Heart left ventricle (tissue), 16 donors: ENCODE data around the gene ZNF766. TPM values are rescaled to one million over a fixed set of nuclear protein-coding genes. Genes with fewer than 3 reads are reported as not detected.
"Not testable (repeated sequence)": the region's sequence is repeated elsewhere in the genome, so short reads cannot be mapped to it uniquely, and the experiment has no call there.

ENCODE experiments used
- ATAC-seq, 4 donors: fragments of 200-7000 bp; cut with Tn5 transposase; one replicate each; pipeline ENCODE4 v1.9.1; 2020 to 2022; ENCODE audit warnings: moderate library complexity in 4 of 4, mild to moderate bottlenecking in 3 of 4, moderate number of reproducible peaks in 1 of 4
- DNase-seq, 5 donors: peaks; one replicate each; pipeline ENCODE4 v3.0.0-alpha.2; 2020
- H3K27ac ChIP-seq, 12 donors: fragments of 200-600 bp; sonication (generic) in 4 of 12; one replicate each; pipeline versions ENCODE4 v1.5.0 to v1.8.0; 2016 to 2022; ENCODE audit warnings: mild to moderate bottlenecking in 2 of 12
- H3K27me3 ChIP-seq, 9 donors: fragments of 200-600 bp; sonication (generic) in 2 of 9; one replicate each; pipeline versions ENCODE4 v1.5.1 to v1.8.0; 2016 to 2022; ENCODE audit warnings: mild to moderate bottlenecking in 3 of 9
- H3K36me3 ChIP-seq, 9 donors: fragments of 200-600 bp; sonication (generic) in 2 of 9; one replicate each; pipeline versions ENCODE4 v1.5.0 to v1.8.0; 2018 to 2022; ENCODE audit warnings: mild to moderate bottlenecking in 2 of 9
- H3K4me1 ChIP-seq, 12 donors: fragments of 200-600 bp; sonication (generic) in 4 of 12; one replicate each; pipeline versions ENCODE4 v1.5.0 to v1.8.0; 2016 to 2022; ENCODE audit warnings: mild to moderate bottlenecking in 3 of 12
- H3K4me3 ChIP-seq, 12 donors: fragments of 200-600 bp; sonication (generic) in 4 of 12; one replicate each; pipeline versions ENCODE4 v1.5.0 to v1.8.0; 2017 to 2022; ENCODE audit warnings: mild to moderate bottlenecking in 9 of 12, moderate library complexity in 4 of 12
- H3K9me3 ChIP-seq, 12 donors: fragments of 200-600 bp; sonication (generic) in 4 of 12; one replicate each; pipeline versions ENCODE4 v1.5.0 to v1.8.0; 2016 to 2022; ENCODE audit warnings: mild to moderate bottlenecking in 1 of 12
- POLR2A ChIP-seq, 2 donors: fragments of 450-650 bp; IDR thresholded peaks; one replicate each; pipeline ENCODE4 v1.6.1; 2017; ENCODE audit warnings: antibody characterized with exemption in 2 of 2, mild to moderate bottlenecking in 2 of 2, moderate library complexity in 2 of 2
- WGBS, 4 donors: extraction: QIAGEN DNeasy Blood & Tissue Kit in 2 of 4; methylation state at CpG; one replicate each; pipeline versions ENCODE4 v1.1.5 to v1.1.7; 2013 to 2018; 5-methylcytosine and 5-hydroxymethylcytosine counted together
- intact Hi-C, 10 donors: fragments of 100-400 bp; cut with DNase I; formaldehyde crosslinking; loops; one replicate each; pipeline versions ENCODE4 v1.11.1 to v1.14.2; 2022
- polyA plus RNA-seq, 2 donors: library from polyadenylated mRNA; stranded (reverse); fragments of 200-250 nt; gene quantifications; one replicate each; pipeline ENCODE4 v1.2.3, GENCODE V29; 2013
- total RNA-seq, 9 donors: library from RNA; depleted of rRNA in 2 of 9; stranded (reverse); fragments of >200 nt in 2 of 9; fragmentation: NEBNext Ultra II Directional in 3 of 9; extraction: Animal tissue kit (Norgen Biotek cat#: 25700) in 3 of 9; gene quantifications; one replicate each; pipeline versions ENCODE4 v1.1.0 to v1.2.4, GENCODE V29; 2016 to 2023
- TF ChIP-seq, protein P1 (sequence below), 12 donors: fragments of 200-600 bp; sonication (generic) in 4 of 12; IDR thresholded peaks; one replicate each; pipeline versions ENCODE4 v1.5.0 to v1.8.0; 2018 to 2022; ENCODE audit warnings: antibody characterized with exemption in 12 of 12, mild to moderate bottlenecking in 5 of 12
- donor health status: ischemic (EF 13 %, LVEDD 7.1; RV severe dilation, severe dysfunction).
- donor health status: healthy with polysubstance abuse.
- donor health status: DM: no; HTN: yes; CAD: no.
- donor health status: DM: no; HTN: no; CAD: no.
- donor health status: ischemic (EF 25% LVEDD 6.9; RV normal size, moderate dysfunction).
- donor health status: ischemic (EF 25% LVEDD 5.7; RV mildly dilated, moderate dysfunction).
- donor health status: healthy.
- donor health status: DM: yes; HTN: yes; CAD: no.
- donor health status: ischemic (EF 35%, LVEDD 5.7; RV mildly dilated, moderate dysfunction).
- donor health status: nonischemic (EF 11% LVEDD 7.7; RV severe dilation, severe dysfunction).
- donor health status: DM: yes; HTN: yes; CAD: no.
- donor health status: PGD.
- donor health status: ischemic (EF 29% LVEDD 5.4; RV normal size, mild dysfunction).
- donor health status: nonischemic (EF 23%, LVEDD 6.1; RV moderate dilation, normal function).

The ZNF766 gene
- total and polyA plus RNA-seq, 11 donors: 2.9 to 16.6 (median 9.4) TPM

GRCh38 chr19:52248241-52248640 is 21.1 kb upstream of the ZNF766 start:
- H3K4me3 ChIP-seq: no peak overlapping the region
- H3K9me3 ChIP-seq: no peaks in the 10 kb centered on the region
- TF ChIP-seq POLR2A (IDR thresholded peaks at IDR 0.05): no peak
- TF ChIP-seq, protein P1, sequence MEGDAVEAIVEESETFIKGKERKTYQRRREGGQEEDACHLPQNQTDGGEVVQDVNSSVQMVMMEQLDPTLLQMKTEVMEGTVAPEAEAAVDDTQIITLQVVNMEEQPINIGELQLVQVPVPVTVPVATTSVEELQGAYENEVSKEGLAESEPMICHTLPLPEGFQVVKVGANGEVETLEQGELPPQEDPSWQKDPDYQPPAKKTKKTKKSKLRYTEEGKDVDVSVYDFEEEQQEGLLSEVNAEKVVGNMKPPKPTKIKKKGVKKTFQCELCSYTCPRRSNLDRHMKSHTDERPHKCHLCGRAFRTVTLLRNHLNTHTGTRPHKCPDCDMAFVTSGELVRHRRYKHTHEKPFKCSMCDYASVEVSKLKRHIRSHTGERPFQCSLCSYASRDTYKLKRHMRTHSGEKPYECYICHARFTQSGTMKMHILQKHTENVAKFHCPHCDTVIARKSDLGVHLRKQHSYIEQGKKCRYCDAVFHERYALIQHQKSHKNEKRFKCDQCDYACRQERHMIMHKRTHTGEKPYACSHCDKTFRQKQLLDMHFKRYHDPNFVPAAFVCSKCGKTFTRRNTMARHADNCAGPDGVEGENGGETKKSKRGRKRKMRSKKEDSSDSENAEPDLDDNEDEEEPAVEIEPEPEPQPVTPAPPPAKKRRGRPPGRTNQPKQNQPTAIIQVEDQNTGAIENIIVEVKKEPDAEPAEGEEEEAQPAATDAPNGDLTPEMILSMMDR (IDR thresholded peaks at IDR 0.05): peak; percentile 34 to 62 (median 44)
- DNase-seq (peak; percentile 35 to 64 (median 55)), ATAC-seq (peak in 3 of 4 donors; percentile 66 to 80 (median 71))
- no peaks in the 10 kb centered on the region for H3K4me1 ChIP-seq
- H3K27me3 ChIP-seq: no peaks in the 10 kb centered on the region
- no peaks in the 10 kb centered on the region for H3K36me3 ChIP-seq
- intact Hi-C loops: loop anchor here in 5 of 10 donors (2.0 to 10.0 kb wide), 3 partner anchors 497 to 501 kb away; no protein-coding TSS in a partner anchor
- H3K27ac ChIP-seq: no peak overlapping the region
- 8 to 12% (median 9%) methylated on average over 6 of the region's 6 CpGs for WGBS, 4 donors

DNA sequence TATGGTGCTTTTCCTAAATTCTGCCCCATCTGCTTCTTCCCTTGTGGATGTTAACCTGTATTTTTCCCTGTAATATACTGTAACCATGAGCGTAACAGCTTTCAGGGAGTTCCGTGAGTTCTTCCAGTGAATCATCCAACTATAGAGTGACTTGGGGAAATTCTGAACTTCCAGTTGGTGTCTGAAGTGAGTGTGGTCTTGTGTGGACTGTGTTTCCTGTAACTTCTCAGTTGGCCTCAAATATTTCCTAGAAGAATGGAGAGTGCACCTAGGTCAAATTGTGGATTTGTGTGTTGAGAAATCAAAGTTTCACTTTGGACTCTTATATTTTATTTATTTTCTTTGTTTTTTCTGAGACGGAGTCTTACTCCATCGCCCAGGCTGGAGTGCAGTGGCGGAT is 11.0 kb upstream of the ZNF766 start:
- no peaks in the 10 kb centered on the region for H3K4me1 ChIP-seq
- H3K27ac ChIP-seq: no peak overlapping the region
- ATAC-seq (no peak), DNase-seq (no peak)
- no peaks in the 10 kb centered on the region for H3K27me3 ChIP-seq
- intact Hi-C loops: loop anchor here in 1 of 10 donors (10.0 kb wide), 1 partner anchor 486 kb away; no protein-coding TSS in a partner anchor
- WGBS, 4 donors: 95 to 97% (median 96%) methylated on average over 5 of the region's 5 CpGs
- H3K4me3 ChIP-seq: no peak overlapping the region
- H3K36me3 ChIP-seq: no peaks in the 10 kb centered on the region
- TF ChIP-seq, protein P1 (IDR thresholded peaks at IDR 0.05): no peak
- no peak for TF ChIP-seq POLR2A (IDR thresholded peaks at IDR 0.05)
- H3K9me3 ChIP-seq: no peaks in the 10 kb centered on the region

DNA sequence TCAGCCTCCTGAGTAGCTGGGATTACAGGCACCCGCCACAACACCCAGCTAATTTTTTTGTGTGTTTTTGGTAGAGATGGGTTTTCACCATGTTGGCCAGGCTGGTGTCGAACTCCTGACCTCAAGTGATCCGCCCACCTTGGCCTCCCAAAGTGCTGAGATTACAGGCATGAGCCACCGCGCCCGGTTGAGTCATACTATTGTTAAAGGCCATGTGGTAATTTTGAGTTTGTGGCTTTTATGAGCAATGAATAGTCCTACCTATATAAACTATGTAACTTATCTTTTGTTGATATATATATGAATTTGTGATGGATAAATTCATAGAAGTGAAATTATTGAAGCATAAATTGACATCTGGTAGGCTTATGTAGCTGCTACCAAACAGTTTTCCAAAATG is 3.8 kb upstream of the ZNF766 start:
- H3K27me3 ChIP-seq, H3K9me3 ChIP-seq, H3K36me3 ChIP-seq, DNase-seq, H3K4me3 ChIP-seq, ATAC-seq, intact Hi-C loops, H3K27ac ChIP-seq: not testable (repeated sequence)
- WGBS, 4 donors: 93 to 95% (median 94%) methylated on average over 6 of the region's 6 CpGs
- peaks cover 0 to 11% (median 6%) of the 10 kb centered on the region in 12 donors for H3K4me1 ChIP-seq

GRCh38 chr19:52270266-52270885 is 989 bp downstream of the ZNF766 start:
- Histone ChIP-seq H3K4me1 (peaks cover 4 to 28% (median 15%) of the 10 kb centered on the region in 12 donors), H3K36me3 (peaks cover 0 to 12% (median 0%) of the 10 kb centered on the region in 9 donors), H3K4me3 (peak overlapping the region; percentile 61 to 99 (median 92)), H3K27ac (peak overlapping the region; percentile 79 to 98 (median 91)), H3K27me3 (no peaks in the 10 kb centered on the region), H3K9me3 (no peaks in the 10 kb centered on the region)
- TF ChIP-seq, protein P1 (IDR thresholded peaks at IDR 0.05): no peak
- TF ChIP-seq POLR2A (IDR thresholded peaks at IDR 0.05): no peak
- peak in 1 of 4 donors; percentile 17 for ATAC-seq
- intact Hi-C loops: no loop called here
- 9 to 12% (median 11%) methylated on average over 11 of the region's 11 CpGs for WGBS, 4 donors
- peak in 2 of 5 donors; percentile 19 to 30 for DNase-seq
